SW480 (cell line): Measurements from ENCODE around the gene CACNA1D.

Experiments
- DNase-seq: peaks from one replicate; pipeline ENCODE4 v3.0.0-alpha.2; 2016; ENCODE audit warnings: low spot score

Gene CACNA1D

GRCh38 chr3:53823026-53823955, 328.9 kb downstream of the CACNA1D start:
- DNase-seq: no peak

DNA sequence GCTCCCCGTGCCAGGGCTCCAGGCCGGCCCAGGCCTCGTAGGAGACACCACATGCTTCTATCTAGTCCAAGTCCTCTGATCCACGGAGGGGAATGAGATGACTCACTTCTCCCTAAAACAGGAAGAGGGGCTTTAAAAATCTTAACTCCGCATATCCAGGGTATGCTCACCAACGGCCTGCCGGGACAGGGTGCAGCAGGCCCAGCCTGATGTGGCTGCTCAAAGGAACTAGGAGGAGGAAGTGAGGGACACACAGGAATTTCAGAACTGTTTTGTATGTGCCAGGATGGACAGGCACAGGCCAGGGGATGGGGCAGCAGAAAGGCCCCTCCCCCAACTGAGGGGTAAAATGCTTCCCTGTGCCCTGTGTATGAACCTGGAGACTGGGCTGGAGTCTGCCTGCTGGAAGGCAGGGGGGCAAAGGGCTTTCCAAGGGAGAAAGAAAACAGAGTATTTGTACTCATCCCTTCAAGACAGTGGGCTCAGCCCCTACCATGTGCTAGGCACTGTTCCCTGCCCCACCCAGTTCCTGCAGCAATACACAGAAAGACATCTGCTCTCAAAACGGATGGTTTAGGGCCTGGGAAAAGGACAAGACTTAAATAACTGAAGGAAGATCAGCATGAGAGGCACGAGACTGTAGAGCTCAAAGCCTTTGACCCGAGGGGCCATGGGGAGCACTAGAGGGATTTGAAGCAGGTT, 329.7 kb downstream of the CACNA1D start:
- DNase-seq: no peak

GRCh38 chr3:53824795-53825194, 330.4 kb downstream of the CACNA1D start:
- DNase-seq: no peak

DNA sequence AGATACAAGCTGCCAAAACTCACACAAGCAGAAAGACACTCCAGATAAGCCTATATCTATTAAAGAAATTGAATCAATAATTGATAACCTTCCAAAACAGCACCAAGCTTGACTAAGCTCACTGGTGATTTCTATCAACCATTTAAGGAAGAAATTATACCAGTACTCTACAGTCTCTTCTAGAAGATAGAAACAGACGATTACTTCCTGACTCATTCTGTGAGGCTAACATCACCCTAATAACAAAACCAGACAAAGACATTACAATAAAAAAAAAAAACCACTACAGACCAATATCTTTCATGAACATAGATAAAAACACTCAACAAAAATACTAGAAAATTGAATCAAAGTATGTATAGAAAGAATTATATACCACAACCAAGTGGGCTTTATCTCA, 331.6 kb downstream of the CACNA1D start:
- no peak for DNase-seq

DNA sequence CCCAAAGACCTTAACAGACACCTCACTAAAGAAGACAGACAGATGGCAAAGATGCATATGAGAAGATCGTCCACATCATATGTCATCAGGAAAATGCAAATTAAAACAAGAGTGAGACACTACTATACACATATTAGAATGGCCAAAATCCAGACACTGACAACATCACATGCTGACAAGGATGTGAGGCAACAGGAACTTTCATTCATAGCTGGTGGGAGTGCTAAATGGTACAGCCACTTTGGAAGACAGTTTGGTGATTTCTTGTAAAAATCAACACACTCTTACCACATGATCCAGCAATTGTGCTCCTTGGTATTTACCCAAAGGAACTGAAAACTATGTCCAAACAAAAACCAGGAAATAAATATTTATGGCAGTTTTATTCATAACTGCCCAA, 334.2 kb downstream of the CACNA1D start:
- no peak for DNase-seq

DNA sequence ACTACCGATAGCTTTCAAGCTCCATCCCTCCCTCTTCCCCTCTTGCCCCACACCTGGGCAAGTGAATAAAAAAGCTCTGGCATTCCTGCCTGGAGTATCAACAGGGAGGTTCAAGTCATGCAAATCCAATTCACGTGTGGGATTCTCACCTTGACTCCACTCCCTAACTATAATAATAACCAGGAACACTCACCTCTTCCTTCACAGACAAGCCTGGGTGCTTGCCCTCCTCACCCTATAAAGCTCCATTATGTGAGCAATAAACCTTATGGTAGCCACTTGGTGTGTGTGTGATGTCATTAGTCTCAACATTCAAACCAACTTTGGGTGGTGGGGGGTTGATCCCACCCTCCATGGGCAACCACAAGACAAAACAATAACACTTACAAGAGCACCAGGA, 335.2 kb downstream of the CACNA1D start:
- DNase-seq: no peak

- DNase-seq: no peak
These were observed 336.5 kb downstream of the CACNA1D start for GRCh38 chr3:53830944-53831343.

GRCh38 chr3:53833053-53833645, 338.7 kb downstream of the CACNA1D start:
- DNase-seq: no peak

DNA sequence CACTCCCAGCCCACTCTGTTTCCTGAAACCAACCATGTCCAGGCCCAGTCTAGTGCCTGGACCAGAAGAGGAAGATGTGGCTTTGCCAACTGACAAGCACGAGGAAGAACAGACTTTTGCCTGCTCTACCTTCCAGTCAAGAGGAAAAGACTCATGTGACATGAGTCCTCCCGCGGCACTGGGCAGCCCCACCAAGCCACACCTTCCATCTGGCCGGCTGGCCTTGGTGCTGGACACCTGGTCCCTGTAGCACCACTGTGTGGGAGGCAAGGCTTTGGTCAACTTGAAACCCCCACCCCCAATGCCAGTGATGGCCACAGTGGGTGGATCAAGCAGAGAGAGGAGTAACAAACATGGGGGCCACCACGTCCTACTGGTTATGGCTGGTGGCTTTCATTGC, 339.3 kb downstream of the CACNA1D start:
- DNase-seq: no peak

- DNase-seq: no peak
These were observed 340.2 kb downstream of the CACNA1D start for GRCh38 chr3:53834429-53835095.

- no peak for DNase-seq
These were observed 340.8 kb downstream of the CACNA1D start for GRCh38 chr3:53835257-53835656.

DNA sequence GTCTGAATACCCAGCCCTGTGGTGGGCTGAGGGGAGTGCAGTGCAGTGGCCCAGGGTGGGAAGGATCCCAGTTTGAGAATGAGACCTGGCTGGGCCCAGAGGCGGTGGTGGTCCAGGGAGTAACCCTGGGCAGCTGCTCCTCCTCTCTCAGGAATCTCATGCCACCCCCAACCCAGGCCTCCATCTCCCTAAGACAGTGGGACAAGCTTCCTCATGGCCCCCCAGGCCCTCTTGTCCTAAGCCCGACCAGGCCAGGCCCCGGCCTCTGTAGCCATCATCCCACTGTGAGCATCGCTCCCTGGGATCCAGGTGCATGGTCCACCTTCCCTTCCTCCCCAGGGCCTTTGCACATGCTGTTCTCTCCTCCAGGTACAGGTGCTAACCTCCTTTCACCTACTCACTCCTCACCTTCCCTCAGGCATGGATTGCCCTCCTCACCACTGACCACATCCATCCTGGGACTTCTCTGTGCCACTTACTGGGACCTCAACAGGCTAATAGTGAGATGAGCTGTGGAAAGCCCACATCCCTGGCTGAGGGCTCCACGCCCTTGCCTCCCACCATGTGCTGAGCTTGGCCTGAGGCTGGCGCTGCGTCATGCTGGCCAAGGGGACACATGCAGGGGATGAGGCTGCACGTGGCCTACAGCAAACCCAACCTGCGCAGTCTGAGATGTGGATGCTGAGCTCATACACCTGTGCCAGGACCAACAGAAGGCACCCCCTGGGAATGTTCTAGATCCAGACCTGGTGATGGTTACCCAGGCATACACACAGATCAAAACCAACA, 341.9 kb downstream of the CACNA1D start:
- no peak for DNase-seq

DNA sequence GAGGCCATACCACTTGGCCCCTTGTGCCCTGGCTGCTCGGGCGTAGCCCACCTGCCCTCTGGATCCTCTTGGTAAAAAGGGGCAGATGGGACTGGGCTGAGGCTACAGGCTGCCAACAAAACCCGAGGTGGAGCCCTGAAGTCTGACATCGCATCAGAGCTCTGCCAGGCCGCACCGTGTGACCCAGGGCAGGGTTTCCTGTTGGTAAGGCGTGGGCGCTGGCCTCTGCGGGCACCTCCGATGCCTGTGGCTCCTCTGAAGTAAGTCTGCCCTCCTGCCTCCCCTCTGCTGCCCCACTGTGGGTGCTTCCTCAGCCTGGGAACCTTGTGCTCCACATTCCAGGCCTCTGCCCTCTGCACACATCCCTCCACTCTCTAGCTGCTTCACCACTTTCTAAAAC, 342.9 kb downstream of the CACNA1D start:
- DNase-seq: peak; percentile 46

DNA sequence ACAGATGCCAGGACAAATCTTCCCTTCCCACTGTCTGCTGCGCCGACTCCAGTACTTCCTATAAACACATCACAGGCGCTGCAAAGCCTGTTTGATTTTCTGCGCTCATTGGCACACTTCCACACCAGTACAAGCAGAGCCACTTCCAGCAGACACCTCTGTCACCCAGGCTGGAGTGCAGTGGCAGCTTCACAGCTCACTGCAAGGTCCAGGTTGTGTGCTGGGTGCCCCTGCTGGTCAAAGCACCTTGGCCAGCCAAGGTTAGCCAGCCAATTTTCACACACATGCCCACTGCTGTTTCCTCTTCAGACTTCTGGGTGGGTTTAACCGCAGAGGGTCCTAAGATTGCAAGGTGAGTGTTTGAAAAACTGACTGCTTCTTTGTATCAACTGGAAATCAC, 346.9 kb downstream of the CACNA1D start:
- no peak for DNase-seq

GRCh38 chr3:53842436-53843194, 348.2 kb downstream of the CACNA1D start:
- peak; percentile 97 for DNase-seq

DNA sequence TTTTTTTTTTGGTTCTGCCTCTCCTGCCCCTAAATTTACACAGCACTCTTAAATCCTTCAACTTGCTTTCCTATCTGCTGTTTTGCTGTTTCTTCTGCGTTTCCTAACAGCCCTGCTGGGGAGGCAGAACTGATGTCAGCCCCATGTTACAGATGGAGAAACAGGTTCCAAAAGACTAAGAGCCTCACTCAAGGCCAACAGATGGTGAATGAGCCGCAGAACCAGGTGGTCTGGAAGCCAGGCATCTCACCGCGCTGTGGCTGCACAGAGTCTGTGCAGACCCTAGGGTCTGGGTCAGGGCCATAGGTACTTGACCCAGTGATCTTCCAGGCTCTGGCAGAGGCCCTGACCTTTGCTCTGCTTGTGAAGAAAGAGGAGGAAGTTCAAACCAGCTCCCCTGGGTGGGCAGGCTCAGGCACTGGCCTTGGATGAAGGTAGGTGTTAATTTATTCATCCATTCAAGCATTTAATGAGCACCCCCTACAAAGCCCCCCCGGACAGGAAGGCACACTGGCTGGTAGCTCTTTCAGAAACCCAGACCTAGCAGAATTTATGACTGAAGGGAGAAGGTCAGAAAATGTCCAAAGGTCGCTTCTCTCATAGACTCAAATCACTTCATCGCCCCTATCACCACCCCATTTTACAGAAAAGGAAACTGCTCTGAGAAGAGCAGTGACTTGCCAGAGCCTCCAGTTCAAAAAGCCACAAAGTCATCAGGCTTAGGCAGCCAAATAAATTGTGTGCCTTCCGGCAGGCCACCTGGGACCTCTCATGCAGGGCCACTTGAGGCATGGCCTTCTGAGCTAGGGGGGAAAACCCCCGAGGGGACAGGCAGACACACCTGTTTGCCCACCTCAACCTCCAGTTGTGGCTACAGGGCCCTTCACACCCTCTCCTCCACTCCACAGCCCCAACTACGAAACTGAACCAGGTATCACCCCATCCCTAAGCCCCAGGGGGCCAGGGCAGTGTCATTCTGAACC, 349.1 kb downstream of the CACNA1D start:
- no peak for DNase-seq

DNA sequence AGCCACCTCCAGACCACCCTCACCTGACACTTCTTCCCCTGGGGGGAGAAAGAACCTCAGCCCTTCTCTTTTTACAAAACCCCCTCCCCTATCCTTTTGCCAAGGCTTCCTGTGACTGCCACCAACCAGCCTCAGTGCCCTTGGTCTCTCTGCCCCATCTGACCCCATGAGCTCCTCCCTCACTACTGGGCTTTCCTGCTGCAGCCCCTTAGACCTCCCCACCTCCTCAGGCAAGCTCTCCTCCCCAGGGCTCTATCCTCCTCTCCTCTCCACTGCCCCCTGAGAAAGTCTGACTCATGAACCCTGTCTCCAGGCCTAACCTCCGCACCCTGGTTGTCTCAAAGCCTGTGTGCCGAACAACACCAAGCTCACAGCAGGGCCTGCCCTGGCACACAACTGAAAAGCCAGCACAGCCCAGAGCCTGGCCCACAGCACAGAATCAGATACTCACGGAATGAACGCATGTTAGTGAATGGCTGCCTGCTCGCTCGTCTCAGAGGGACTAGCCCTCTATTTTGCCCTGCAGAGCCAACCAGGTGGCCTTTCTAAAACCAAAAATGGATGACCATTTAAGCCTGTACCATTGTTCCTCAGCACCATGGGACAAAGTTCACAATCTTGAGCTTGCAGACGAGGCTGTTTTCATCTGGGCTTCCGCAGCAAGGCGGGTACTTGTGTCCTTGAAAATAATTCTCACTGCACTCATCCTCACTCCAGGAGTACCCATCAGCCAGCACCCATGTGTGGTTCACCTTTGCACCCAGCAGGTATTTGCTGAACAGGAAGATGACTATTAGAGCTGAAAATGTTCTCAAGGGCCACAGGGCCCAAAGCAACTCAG, 350.1 kb downstream of the CACNA1D start:
- peak; percentile 62 for DNase-seq

DNA sequence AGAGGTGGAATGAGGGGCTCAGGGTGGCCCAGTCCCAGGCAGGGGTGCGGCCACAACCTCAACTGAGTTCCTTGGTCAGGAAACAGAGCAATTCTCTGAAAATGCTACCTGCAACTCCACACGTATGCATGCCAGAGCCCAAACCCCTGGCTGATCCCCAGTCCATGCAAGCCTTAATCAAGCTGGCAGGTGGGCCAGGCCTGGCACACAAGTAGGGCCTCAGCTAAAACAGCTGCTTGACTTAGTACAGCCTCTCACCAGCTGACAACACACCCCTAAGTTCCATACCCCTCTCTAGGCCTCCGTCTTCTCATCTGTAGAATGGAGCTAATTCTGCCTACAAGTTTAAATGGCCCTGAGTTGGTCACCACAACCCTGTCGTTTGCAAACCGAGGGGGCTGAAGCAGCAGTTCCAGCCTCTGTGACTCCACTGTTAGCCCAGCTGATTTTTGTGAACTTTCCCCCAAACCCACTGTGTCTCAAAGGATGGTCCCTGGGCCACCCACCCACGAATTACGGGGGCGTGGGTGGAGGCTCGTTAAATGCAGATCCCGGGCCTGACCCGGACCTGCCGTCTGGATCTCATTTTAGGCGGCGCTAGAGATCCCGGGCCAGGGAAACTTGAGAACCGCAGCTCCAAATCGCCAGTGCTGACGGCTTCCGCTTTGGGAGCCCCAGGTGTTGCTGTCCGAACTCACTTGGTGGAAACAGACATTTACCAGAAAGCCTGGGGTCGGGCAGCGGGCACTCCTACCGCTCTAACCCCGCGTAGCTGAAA, 350.9 kb downstream of the CACNA1D start:
- peak; percentile 70 for DNase-seq
